Smooth muscle cell (in vitro differentiated cells): ENCODE measurements around the gene CCN5. TPM values are rescaled to one million over a fixed set of nuclear protein-coding genes. Genes with fewer than 3 reads are reported as not detected.

Experiments used
- DNase-seq: peaks from one replicate; lab custom pipeline; 2025; ENCODE audit not compliant: unreplicated experiment; lab: John Stamatoyannopoulos, UW
- H2AFZ ChIP-seq: fragments of 200-600 bp; sonication (generic); 2 replicates; pipeline ENCODE4 v1.6.0; 2016; ENCODE audit warnings: antibody characterized with exemption, low read depth, mild to moderate bottlenecking
- H3F3A ChIP-seq: fragments of 200-600 bp; sonication (generic); 2 replicates; pipeline ENCODE4 v1.6.0; 2017; ENCODE audit warnings: antibody characterized with exemption, low read depth
- H3K27ac ChIP-seq: fragments of 200-600 bp; sonication (generic); 2 replicates; pipeline ENCODE4 v1.5.1; 2016; ENCODE audit warnings: low read depth, mild to moderate bottlenecking
- H3K27me3 ChIP-seq: fragments of 200-600 bp; sonication (generic); 2 replicates; pipeline ENCODE4 v1.6.1; 2016; ENCODE audit warnings: low read depth, mild to moderate bottlenecking
- H3K36me3 ChIP-seq: fragments of 200-600 bp; sonication (generic); 2 replicates; pipeline ENCODE4 v1.5.1; 2016; ENCODE audit warnings: low read depth
- H3K4me1 ChIP-seq: fragments of 200-600 bp; sonication (generic); 2 replicates; pipeline ENCODE4 v1.5.1; 2016; ENCODE audit warnings: low read depth
- H3K4me2 ChIP-seq: fragments of 200-600 bp; sonication (generic); 2 replicates; pipeline ENCODE4 v1.6.0; 2016; ENCODE audit warnings: mild to moderate bottlenecking
- H3K4me3 ChIP-seq: fragments of 200-600 bp; sonication (generic); 2 replicates; pipeline ENCODE4 v1.5.1; 2016; ENCODE audit warnings: mild to moderate bottlenecking
- H3K79me2 ChIP-seq: fragments of 200-600 bp; sonication (generic); 2 replicates; pipeline ENCODE4 v1.6.0; 2016; ENCODE audit warnings: low read depth, mild to moderate bottlenecking
- H3K9ac ChIP-seq: fragments of 200-600 bp; sonication (generic); 2 replicates; pipeline ENCODE4 v1.6.0; 2016; ENCODE audit warnings: low read depth
- H3K9me3 ChIP-seq: fragments of 200-600 bp; sonication (generic); replicated peaks from 2 replicates; pipeline ENCODE4 v1.5.1; 2016; ENCODE audit warnings: low read depth
- H4K20me1 ChIP-seq: fragments of 200-600 bp; sonication (generic); 2 replicates; pipeline ENCODE4 v1.6.0; 2016; ENCODE audit warnings: low read depth
- WGBS: methylation state at CpG from one replicate; pipeline ENCODE4 v1.1.7; 2016; ENCODE audit warnings: low lambda C conversion rate; 5-methylcytosine and 5-hydroxymethylcytosine counted together
- polyA plus RNA-seq: library from polyadenylated mRNA; unstranded; fragments of >200 nt; fragmentation: Nextera tagmentation; extraction: Ambion mirVana; gene quantifications from 2 replicates; pipeline ENCODE4 v1.2.1, GENCODE V29; 2016
- total RNA-seq: library from RNA; depleted of rRNA; stranded (reverse); fragments of >200 nt; gene quantifications from 2 replicates; pipeline ENCODE4 v1.2.3, GENCODE V29; 2014
- TF ChIP-seq, protein P1 (sequence below): fragments of 200-600 bp; sonication (generic); IDR thresholded peaks from 2 replicates; pipeline ENCODE4 v1.5.1; 2017; ENCODE audit warnings: borderline replicate concordance, mild to moderate bottlenecking, antibody characterized with exemption; ENCODE audit not compliant: insufficient read depth, poor library complexity, severe bottlenecking

The CCN5 gene
- total and polyA plus RNA-seq, 2 experiments from 2014 or later = not detected

DNA sequence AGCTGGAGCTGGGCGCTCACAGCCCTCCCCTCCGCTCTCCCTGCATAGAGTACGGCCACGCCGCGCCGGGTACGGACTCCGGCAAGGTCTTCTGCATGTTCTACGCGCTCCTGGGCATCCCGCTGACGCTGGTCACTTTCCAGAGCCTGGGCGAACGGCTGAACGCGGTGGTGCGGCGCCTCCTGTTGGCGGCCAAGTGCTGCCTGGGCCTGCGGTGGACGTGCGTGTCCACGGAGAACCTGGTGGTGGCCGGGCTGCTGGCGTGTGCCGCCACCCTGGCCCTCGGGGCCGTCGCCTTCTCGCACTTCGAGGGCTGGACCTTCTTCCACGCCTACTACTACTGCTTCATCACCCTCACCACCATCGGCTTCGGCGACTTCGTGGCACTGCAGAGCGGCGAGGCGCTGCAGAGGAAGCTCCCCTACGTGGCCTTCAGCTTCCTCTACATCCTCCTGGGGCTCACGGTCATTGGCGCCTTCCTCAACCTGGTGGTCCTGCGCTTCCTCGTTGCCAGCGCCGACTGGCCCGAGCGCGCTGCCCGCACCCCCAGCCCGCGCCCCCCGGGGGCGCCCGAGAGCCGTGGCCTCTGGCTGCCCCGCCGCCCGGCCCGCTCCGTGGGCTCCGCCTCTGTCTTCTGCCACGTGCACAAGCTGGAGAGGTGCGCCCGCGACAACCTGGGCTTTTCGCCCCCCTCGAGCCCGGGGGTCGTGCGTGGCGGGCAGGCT lies 35.1 kb downstream of the CCN5 start:
- Histone ChIP-seq H2AFZ (no peak overlapping the region), H3K4me2 (no peak overlapping the region)
- WGBS = 73% methylated on average over 72 of the region's 73 CpGs

DNA sequence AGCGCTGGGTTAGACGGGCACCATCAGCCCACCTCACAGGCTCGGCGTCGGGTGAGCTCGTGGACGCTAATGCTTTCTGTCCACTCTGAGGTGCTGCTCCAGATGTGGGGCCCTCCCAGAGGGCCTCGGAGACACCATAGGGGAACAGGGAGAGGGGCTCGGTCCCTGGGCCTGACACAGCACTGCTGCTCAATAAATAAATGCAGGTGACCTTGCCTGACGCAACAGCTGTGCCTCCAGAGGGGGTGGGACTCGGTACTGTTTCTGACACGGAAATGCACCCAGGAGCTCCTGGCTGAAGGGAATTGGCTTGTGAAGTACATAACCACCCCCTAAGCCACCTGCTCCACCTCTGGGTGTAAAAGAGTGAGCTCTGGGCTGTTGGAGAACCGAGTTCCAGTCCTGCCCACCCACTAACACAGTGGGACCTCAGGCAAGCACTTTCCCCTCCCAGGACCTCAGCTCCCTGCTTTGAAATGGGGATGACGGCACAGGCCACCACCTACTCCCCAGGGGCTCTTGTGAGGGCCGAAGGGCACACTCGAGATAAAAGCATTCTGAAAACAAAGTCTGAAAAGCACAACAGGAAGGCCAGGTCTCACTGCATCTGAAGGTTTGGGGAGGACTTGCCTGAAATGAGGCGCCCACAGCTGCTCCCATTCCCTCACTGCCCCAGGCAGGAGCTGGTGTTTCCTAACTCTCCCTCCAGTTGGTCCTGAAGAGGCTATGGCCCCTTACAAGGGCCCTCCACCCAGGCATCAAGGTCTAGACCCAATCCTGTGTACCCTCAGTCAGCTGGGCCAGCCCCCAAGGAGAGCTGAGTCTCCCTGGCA lies 37.1 kb downstream of the CCN5 start:
- WGBS = 81% methylated on average over 17 of the region's 17 CpGs

More for the DNA sequence above, 35.1 kb downstream of the CCN5 start:
- Histone ChIP-seq H3K79me2 (no peaks in the 10 kb centered on the region), H3K36me3 (no peaks in the 10 kb centered on the region), H4K20me1 (no peaks in the 10 kb centered on the region), H3F3A (no peaks in the 10 kb centered on the region), H3K4me3 (no peak overlapping the region), H3K4me1 (peaks cover 3% of the 10 kb centered on the region), H3K9ac (no peak overlapping the region), H3K9me3 (no peaks in the 10 kb centered on the region), H3K27me3 (peaks cover 7% of the 10 kb centered on the region), H3K27ac (no peak overlapping the region)
- DNase-seq = no peak
- TF ChIP-seq, protein P1, sequence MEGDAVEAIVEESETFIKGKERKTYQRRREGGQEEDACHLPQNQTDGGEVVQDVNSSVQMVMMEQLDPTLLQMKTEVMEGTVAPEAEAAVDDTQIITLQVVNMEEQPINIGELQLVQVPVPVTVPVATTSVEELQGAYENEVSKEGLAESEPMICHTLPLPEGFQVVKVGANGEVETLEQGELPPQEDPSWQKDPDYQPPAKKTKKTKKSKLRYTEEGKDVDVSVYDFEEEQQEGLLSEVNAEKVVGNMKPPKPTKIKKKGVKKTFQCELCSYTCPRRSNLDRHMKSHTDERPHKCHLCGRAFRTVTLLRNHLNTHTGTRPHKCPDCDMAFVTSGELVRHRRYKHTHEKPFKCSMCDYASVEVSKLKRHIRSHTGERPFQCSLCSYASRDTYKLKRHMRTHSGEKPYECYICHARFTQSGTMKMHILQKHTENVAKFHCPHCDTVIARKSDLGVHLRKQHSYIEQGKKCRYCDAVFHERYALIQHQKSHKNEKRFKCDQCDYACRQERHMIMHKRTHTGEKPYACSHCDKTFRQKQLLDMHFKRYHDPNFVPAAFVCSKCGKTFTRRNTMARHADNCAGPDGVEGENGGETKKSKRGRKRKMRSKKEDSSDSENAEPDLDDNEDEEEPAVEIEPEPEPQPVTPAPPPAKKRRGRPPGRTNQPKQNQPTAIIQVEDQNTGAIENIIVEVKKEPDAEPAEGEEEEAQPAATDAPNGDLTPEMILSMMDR = peak; percentile 7

DNA sequence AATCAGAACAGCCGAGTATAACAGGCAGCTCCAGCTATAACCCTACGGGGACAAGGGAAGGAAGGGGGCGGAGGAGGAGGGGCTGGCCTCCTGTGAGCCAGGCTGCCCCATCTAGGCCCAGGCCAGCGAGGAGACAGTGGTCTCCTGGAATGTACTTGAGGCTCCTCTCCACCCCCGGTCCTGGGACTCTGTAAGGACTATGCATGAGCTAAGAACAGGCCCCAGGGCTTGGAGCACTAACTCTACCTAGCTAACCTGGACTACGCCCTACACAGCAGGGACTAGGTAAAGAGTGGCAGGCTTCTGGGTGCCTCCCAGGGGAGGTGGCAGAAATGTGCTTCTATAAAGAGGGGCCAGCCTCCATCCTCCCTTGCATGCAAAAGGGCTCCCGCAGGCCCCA lies 39.4 kb downstream of the CCN5 start:
- TF ChIP-seq, protein P1 = no peak
- H3K9me3 ChIP-seq = no peaks in the 10 kb centered on the region
- no peaks in the 10 kb centered on the region for H3K27me3 ChIP-seq
- H3F3A ChIP-seq = no peaks in the 10 kb centered on the region
- no peak overlapping the region for H3K4me3 ChIP-seq
- 65% methylated on average over 7 of the region's 7 CpGs for WGBS
- no peaks in the 10 kb centered on the region for H3K4me1 ChIP-seq
- H3K79me2 ChIP-seq = no peaks in the 10 kb centered on the region
- H3K9ac ChIP-seq = no peak overlapping the region
- H3K36me3 ChIP-seq = no peaks in the 10 kb centered on the region
- no peaks in the 10 kb centered on the region for H4K20me1 ChIP-seq
- H2AFZ ChIP-seq = no peak overlapping the region
- H3K4me2 ChIP-seq = no peak overlapping the region
- DNase-seq = no peak
- no peak overlapping the region for H3K27ac ChIP-seq

More for the DNA sequence above, 37.1 kb downstream of the CCN5 start:
- H3K79me2 ChIP-seq = no peaks in the 10 kb centered on the region
- no peak overlapping the region for H2AFZ ChIP-seq
- DNase-seq = no peak
- no peaks in the 10 kb centered on the region for H3K9me3 ChIP-seq
- H3K4me2 ChIP-seq = no peak overlapping the region
- TF ChIP-seq, protein P1 = no peak
- H3K27me3 ChIP-seq = no peaks in the 10 kb centered on the region
- no peak overlapping the region for H3K27ac ChIP-seq
- no peak overlapping the region for H3K4me3 ChIP-seq
- H3K9ac ChIP-seq = no peak overlapping the region
- H4K20me1 ChIP-seq = no peaks in the 10 kb centered on the region
- no peaks in the 10 kb centered on the region for H3K4me1 ChIP-seq
- no peaks in the 10 kb centered on the region for H3K36me3 ChIP-seq
- H3F3A ChIP-seq = no peaks in the 10 kb centered on the region
